ENCODE measurements around the gene MGAT1.
"Not testable (repeated sequence)": the region's sequence is repeated elsewhere in the genome, so short reads cannot be mapped to it uniquely, and the experiment has no call there.

Gene MGAT1

DNA sequence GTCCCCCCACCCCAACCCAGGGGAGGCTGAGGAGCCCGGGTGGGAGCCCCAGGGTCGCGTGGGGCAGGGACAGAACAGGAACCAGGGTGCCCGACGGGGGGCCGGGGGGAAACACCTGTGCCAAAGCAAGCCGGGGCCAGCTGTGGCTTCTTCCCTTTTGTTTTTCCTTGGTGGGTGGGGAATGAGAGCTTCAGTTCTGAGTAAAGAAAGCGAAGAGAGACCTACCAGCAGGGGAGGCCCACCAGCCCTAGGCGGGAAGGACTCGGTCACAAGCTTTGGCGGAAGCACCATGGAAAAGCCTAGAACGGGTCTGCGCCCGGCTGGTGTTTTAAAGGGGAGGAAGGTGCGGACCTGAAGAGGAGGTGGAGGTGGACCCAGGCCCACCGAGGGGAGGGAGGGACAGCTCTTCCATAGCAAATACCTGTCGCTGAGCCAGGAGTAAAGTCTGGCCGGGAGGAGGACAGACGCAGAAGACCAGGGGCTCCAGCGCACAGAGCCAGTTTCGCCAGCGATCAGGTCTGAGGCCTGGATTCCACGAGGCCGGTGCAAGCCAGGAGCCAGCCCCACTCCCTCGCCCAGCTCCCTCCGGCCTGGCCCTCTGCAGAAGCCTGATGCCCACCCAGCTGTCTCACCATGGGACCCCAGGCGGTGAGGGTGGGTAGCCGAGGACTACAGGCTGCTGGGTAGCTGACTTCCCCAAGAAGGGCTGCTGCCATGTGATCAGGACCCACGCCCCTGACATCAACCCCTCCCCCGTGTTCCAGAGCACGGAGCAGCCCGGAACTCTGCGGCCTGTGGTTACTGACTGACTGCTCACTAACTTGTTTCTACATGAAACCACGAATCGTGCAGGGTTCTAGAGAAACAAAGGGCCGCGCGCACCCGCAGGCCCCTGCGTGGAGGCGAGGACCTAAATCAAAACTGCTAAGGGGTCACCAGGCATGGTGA, 849 bp upstream of the MGAT1 start:
- no peak for DNase-seq

- no peak for DNase-seq
These were observed 846 bp downstream of the MGAT1 start for GRCh38 chr5:180801596-180802324.

DNA sequence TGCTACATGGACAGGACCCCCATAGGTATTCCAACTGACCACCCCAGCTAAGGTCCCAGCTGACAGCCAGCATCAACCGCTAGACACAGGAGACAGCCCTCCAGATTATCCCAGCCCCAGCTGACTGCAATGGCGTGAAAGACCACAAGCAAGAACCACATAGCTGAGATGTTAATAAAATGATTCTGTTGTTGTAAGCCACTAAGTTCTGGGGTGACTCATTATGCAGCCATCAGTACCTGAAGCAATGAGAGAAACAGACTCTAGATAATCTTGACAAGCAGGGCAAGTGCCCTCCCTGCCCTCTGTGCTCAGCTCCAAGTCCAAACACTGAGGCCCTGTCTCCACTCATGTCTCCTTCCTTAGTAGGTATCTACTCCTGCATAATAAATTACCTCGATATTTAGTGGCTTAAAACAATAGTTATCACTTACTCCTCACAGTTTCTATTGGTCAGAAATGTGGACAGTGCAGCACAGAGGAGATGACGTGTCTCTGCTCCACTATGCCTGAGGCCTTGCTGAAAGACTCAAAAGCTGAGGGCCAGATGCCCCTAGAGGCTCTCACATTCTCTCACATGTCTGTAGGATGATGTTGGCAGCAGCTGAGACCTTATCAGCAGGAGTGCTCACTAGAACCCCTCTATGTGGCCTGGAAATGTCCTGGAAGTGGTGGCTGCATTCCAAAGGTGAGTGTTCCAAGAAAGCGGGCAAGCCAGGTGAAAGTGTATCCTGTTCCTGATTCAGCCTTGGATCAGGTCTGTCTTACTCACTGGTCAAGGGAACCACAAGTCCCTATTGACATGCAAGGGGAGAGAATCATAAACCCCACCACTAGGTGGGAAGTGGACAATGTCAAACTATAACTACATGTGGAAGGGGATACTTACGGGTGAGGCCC, 2.5 kb downstream of the MGAT1 start:
- DNase-seq, result no peak

GRCh38 chr5:180799194-180799593, 3.4 kb downstream of the MGAT1 start:
- no peak for DNase-seq

DNA sequence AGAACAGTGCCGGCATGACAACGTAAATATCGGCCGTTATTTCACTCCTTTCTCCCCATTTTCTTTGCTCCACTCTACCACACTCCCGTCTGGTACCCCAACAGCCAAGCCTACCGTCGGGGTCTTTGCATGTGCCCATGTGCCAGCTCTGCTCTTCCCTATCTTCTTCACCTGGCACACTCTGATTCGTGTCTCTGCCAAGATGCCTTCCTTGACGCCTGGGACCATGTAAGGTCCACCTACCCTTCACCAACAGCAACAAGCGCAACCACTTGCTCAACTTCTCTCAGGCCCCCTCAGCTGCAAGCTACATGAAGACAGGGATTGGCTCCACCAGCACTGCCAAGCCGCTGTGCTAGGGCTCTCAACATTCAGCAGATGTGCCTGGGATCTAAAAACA, 4.4 kb downstream of the MGAT1 start:
- DNase-seq, result no peak

GRCh38 chr5:180797256-180798192, 5.1 kb downstream of the MGAT1 start:
- no peak for DNase-seq

DNA sequence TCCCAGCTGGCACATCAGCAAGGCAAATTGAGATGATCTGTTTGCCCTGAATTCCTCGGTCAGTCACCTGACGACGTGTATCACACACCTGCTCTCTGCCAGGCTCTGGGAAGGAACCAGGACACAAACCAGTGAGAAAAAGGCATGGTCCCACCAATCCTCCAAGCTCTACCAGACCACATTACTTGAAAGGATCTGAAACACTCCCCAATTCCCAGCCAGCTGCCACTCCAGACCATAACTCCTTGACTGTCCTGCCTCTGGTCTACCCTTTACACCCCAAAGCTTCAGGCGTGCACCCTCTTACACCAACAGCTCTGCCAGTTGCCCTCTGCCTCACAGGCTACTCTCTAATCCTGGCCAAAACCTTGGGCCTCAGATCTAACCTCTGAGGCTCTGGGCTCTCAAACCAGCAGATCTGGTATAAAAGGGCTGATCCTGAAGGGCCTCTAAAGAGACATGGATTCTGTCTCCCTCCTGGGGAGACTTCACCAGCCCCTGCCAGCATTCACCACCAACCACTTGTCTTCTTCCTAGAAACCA, 6.8 kb downstream of the MGAT1 start:
- no peak for DNase-seq

DNA sequence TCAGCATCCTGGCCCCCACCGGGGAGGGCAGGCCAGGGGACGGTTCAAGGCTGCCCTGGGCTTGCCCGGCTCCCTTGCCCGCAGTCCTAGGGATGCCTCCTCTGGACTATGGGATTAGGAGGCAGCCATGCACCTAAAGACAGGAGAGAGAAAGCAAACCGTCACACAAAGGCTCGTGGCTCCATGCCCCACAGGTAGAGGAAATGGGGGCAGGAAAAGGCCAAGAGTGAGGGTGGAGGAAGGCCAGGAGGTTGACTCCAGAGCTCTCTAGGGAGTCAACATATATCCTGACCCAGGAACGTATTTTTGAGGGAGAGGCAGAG, 9.7 kb downstream of the MGAT1 start:
- no peak for DNase-seq

DNA sequence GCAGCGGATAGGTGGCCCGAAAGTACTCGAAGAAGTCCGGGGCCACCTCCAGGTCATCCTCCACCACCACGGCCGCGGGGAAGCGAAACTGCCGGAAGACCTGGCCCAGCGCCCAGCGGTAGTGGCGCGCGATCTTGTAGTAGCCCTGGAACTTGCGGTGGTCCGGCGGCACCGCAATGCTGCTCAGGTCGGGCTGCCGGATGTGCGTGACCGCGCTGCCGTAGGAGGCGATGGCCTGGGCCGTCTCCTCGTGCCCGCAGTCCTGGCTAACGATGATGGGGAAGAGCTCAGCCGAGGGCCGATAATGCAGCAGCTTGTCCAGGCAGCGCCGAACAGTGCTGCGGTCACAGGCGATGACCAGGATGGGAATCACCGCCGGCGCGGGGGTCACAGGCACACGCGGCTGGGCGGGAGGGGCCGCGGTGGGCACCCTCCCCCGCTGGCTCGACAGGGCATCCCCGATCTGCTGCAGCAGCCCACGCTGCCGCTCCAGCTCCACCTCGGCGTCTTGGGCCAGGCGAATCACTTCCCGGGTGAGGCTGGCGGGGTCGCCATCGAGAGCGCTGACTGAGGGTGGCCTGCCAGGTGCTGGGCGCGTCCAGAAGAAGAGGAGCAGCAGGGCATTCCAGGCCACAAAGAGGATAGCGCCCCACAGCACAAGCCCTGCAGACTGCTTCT, 10.2 kb downstream of the MGAT1 start:
- DNase-seq, result no peak

- no peak for DNase-seq
These were observed 10.9 kb downstream of the MGAT1 start for GRCh38 chr5:180791611-180792213.

DNA sequence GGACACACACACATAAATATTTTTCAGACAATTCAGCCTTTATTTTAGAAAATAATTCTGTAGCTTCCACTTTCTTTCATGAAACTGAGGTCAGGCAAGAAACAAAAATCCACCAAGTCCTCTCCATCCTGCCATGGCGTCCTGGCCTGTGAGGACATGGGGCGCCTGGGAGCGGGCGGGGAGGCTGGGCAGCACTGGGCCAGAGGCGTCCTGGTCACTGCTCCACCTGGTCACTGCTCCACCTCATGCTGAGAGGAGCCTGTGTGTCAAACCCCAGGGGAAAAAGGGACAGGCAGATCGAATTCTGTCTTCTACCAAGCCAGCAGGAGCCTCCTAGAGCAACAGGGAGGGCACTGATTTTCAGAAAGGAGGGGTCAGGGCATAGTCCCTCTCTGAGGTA, 12.1 kb downstream of the MGAT1 start:
- DNase-seq, result no peak

DNA sequence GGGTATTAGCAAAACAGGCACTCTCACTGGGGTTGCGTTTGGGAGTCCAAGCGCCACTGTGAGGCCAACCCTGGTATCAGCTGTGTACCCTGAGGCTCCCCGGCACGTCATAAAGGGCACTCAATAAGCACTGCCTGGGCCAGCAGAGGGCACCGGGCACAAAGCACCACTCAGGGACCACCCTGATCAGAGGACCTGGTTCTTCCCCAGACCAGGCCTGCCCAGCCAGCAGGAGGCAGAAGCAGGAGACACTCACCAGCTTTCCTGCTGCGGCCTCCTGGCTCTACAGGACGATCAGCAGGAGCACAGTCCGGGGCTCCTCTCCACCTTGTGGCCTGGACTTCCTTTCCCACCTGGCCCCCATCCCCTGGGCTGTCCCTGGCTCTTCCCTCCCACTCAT, 12.6 kb downstream of the MGAT1 start:
- no peak for DNase-seq

GRCh38 chr5:180788651-180789410, 13.8 kb downstream of the MGAT1 start:
- not testable (repeated sequence) for DNase-seq

DNA sequence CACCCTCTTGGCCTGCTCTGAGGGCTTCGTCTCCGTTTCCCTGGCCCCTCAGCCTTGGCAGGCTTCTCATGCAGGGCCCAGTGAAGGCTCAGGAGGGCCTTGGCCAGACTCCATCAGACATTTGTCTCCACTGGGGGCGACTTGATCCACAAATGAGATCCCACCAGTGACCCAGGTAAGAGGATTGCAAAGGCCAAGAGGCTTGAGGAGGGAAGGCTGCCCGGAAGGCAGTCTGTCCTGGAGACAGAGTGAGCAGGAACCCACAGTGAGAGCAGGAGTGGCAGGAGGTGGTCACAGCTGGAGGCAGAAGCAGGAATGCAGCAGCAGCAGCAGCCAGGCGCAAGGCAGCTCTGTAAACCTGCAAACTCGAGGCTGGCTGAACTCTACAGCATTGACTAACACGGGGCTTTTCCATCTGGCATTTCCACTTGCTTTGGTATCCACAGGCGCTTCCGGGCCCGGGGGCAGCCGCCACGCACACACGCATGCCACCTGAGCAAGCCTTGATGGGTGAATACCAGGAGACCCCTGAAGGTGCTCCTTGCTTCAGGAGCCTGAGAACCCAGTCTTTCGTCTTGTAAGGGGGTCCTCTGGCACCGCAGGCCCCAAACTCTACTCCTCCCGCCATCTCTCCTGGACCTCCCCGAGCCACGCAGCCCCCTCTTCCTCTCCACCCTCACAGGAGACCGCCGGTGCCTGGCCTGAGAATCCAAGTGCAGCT, 14.7 kb downstream of the MGAT1 start:
- no peak for DNase-seq

- no peak for DNase-seq
These were observed 15.8 kb downstream of the MGAT1 start for GRCh38 chr5:180786531-180787398.

DNA sequence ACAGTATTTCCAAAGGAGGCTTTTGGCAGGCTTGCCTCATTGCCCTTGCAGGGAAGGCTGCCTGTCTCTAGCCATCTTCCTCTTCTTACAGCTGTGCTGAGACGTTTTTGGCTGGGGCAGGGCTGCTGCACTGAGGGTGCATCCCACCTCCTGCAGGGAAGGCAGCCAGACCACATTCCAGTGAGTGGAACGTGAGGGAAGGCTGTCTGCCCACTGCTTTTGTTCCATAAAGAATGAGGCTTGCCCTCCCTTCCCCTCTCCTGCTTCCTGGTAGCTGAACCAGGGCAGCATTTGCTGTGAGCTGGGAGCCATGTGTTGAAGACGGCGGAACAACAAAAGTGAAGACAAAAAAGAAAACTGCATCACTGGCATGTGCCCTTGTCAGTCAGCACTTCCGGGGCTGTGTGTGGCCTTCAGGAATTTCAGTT, 16.8 kb downstream of the MGAT1 start:
- DNase-seq, result no peak

- no peak for DNase-seq
These were observed 17.4 kb downstream of the MGAT1 start for GRCh38 chr5:180785121-180785781.

All from NCI-H2029 treated with DMSO at 0.1 percent for 48 hours (cell line).